ENCODE data around the gene OR5K4. TPM values are rescaled to one million over a fixed set of nuclear protein-coding genes. Genes with fewer than 3 reads are reported as not detected.

Gene OR5K4, protein sequence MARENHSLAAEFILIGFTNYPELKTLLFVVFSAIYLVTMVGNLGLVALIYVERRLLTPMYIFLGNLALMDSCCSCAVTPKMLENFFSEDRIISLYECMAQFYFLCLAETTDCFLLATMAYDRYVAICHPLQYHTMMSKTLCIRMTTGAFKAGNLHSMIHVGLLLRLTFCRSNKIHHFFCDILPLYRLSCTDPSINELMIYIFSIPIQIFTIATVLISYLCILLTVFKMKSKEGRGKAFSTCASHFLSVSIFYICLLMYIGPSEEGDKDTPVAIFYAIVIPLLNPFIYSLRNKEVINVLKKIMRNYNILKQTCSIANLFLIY
- not detected in 2 replicates for total RNA-seq

DNA sequence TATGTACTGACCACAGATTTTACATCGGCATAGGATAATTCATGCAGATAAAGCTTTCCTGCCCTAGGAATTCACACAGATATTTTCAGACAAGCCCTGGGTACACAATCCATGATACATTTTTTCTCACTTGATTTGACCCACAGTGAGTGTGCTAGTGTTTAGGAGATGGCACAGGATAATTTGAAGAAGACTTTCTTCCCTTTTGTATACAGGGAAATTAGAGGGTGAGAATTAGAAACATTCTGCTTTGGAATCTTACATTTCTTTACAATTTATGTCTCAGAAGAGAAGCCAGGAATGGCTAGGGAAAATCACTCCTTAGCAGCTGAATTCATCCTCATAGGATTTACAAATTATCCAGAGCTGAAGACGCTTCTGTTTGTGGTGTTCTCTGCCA, at the start of gene OR5K4:
Gene OR5K4 (plus strand): TSS at position 301 of the 400 bp plus-strand sequence. CDS start 0 bp downstream, at position 301.
- ChIA-PET POLR2A (no interaction called here), CTCF (no interaction called here)
- Mint-ChIP-seq H3K9me3 (peaks cover 4% of the 10 kb centered on the region), H3K4me3 (no peak within 1 kb of the TSS), H3K36me3 (ENCODE audit: low read depth) (no peaks in the 10 kb centered on the region), H3K4me1 (no peaks in the 10 kb centered on the region), H3K27me3 (peaks cover 1% of the 10 kb centered on the region), H3K27ac (no peak within 1 kb of the TSS)
- DNase-seq (no peak), ATAC-seq (ENCODE audit: low read depth) (no peak)
- TF ChIP-seq, protein P1, sequence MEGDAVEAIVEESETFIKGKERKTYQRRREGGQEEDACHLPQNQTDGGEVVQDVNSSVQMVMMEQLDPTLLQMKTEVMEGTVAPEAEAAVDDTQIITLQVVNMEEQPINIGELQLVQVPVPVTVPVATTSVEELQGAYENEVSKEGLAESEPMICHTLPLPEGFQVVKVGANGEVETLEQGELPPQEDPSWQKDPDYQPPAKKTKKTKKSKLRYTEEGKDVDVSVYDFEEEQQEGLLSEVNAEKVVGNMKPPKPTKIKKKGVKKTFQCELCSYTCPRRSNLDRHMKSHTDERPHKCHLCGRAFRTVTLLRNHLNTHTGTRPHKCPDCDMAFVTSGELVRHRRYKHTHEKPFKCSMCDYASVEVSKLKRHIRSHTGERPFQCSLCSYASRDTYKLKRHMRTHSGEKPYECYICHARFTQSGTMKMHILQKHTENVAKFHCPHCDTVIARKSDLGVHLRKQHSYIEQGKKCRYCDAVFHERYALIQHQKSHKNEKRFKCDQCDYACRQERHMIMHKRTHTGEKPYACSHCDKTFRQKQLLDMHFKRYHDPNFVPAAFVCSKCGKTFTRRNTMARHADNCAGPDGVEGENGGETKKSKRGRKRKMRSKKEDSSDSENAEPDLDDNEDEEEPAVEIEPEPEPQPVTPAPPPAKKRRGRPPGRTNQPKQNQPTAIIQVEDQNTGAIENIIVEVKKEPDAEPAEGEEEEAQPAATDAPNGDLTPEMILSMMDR (IDR thresholded peaks at IDR 0.05) = no peak
- intact Hi-C loops (cut with micrococcal nuclease) = loop anchor here (10.0 kb wide), 1 partner anchor 131 kb away; no protein-coding TSS in a partner anchor

DNA sequence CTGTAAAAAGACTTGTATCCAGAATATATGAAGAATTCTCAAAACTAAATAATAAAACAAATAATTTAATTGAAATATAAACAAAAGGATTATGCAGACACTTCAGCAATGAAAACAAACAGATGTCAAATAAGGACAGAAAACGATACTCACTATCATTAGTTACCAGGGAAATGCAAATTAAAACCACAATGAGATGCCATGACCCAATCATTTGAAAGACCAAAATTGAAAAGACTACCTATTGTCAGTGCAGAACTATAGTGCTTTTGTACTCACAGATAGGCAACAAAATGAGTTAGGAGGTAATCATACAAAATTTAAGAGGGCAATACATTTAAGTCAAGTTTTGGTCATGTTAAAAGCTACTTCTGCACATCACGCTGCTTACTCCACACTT, 31.6 kb upstream of the OR5K4 start:
- intact Hi-C loops (cut with micrococcal nuclease) = no loop called here
- H3K36me3 Mint-ChIP-seq (ENCODE audit: low read depth) = no peaks in the 10 kb centered on the region
- no peaks in the 10 kb centered on the region for H3K4me1 Mint-ChIP-seq
- H3K9me3 Mint-ChIP-seq = no peaks in the 10 kb centered on the region
- H3K27ac Mint-ChIP-seq = no peak overlapping the region
- TF ChIP-seq, protein P1 (IDR thresholded peaks at IDR 0.05) = no peak
- CTCF ChIA-PET = no interaction called here
- no peak for ATAC-seq (ENCODE audit: low read depth)
- no peaks in the 10 kb centered on the region for H3K27me3 Mint-ChIP-seq
- POLR2A ChIA-PET = no interaction called here
- no peak overlapping the region for H3K4me3 Mint-ChIP-seq
- no peak for DNase-seq

DNA sequence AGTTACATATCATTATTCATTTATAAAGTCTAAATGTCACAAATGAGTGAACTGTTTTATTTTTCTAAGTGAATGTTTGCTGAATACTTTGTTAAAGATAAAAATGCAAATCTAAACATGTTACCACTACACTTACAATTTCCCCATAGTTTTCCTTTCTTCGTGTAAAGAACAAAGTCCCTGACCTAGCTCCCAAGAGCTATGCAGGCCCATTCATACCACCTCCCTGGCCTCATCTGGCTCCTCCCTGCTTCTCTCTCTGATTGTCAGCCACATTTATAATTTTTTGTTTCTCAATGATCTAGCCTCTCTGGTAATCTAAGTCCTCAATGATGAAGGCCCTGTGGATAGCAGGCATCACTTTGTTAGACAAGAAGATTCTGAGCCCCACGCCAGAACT, 31.0 kb upstream of the OR5K4 start:
- DNase-seq = no peak

DNA sequence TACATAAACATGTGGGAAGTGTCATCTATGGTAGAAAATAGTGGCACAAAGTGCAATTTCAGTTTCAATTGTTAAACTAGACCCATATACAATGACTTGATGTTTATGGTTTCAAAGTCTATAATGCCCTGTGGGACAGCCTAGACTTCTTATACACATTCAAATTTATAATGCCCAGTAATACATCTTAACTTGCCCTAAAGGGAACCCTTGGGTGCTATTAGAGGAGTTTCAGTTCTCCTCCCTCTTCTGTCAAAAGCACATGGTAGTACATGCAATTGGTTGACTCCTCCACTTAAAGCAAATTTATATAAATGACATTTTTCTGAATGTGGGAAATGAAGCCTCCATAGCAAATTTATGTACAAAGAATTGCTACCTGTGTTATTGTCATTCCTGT, 30.2 kb upstream of the OR5K4 start:
- Mint-ChIP-seq H3K4me1 (no peaks in the 10 kb centered on the region), H3K36me3 (ENCODE audit: low read depth) (no peaks in the 10 kb centered on the region), H3K9me3 (no peaks in the 10 kb centered on the region), H3K27ac (no peak overlapping the region), H3K27me3 (no peaks in the 10 kb centered on the region), H3K4me3 (no peak overlapping the region)
- no peak for ATAC-seq (ENCODE audit: low read depth)
- TF ChIP-seq, protein P1 (IDR thresholded peaks at IDR 0.05) = no peak
- no peak for DNase-seq
- intact Hi-C loops (cut with micrococcal nuclease) = no loop called here
- ChIA-PET POLR2A (no interaction called here), CTCF (no interaction called here)

More for the DNA sequence above, 31.0 kb upstream of the OR5K4 start:
- CTCF ChIA-PET = no interaction called here
- H3K9me3 Mint-ChIP-seq = no peaks in the 10 kb centered on the region
- intact Hi-C loops (cut with micrococcal nuclease) = no loop called here
- no peak overlapping the region for H3K4me3 Mint-ChIP-seq
- H3K4me1 Mint-ChIP-seq = no peaks in the 10 kb centered on the region
- TF ChIP-seq, protein P1 (IDR thresholded peaks at IDR 0.05) = no peak
- no peak overlapping the region for H3K27ac Mint-ChIP-seq
- H3K36me3 Mint-ChIP-seq (ENCODE audit: low read depth) = no peaks in the 10 kb centered on the region
- no peak for ATAC-seq (ENCODE audit: low read depth)
- POLR2A ChIA-PET = no interaction called here
- H3K27me3 Mint-ChIP-seq = no peaks in the 10 kb centered on the region

DNA sequence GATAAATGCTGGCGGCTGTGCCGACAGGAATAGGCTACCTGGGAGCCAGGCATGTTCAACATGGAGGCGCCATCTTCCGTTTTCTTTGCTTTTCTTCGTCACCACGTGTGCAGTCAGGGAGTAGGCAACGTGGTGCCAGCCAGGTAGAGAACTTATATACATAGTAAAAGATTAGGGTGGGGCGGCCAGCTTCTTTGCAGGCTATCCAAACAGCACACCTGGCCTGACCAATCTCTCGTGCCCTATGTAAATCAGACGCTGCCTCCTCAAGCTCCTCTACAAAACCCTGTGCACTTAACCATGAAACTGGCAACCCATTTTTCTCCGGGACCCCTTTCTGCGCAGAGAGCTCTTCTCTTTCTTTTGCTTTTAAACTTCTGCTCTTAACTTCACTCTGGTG, 28.6 kb upstream of the OR5K4 start:
- H3K27me3 Mint-ChIP-seq = peaks cover 4% of the 10 kb centered on the region
- no peak overlapping the region for H3K27ac Mint-ChIP-seq
- H3K36me3 Mint-ChIP-seq (ENCODE audit: low read depth) = no peaks in the 10 kb centered on the region
- TF ChIP-seq, protein P1 (IDR thresholded peaks at IDR 0.05) = no peak
- DNase-seq (no peak), ATAC-seq (ENCODE audit: low read depth) (no peak)
- H3K9me3 Mint-ChIP-seq = no peaks in the 10 kb centered on the region
- ChIA-PET CTCF (no interaction called here), POLR2A (no interaction called here)
- no peaks in the 10 kb centered on the region for H3K4me1 Mint-ChIP-seq
- H3K4me3 Mint-ChIP-seq = no peak overlapping the region
- intact Hi-C loops (cut with micrococcal nuclease) = no loop called here

Data from activated B cell treated with CpG ODN at 0.5 μM for 24 hours (primary cell).